Omental fat pad (tissue), 4 donors: Measurements from ENCODE around the gene TDRD9. TPM values are rescaled to one million over a fixed set of nuclear protein-coding genes. Genes with fewer than 3 reads are reported as not detected.

Experiments
- ATAC-seq: fragments of 150-250 bp; one replicate; pipeline ENCODE4 v1.9.1; 2016; ENCODE audit warnings: mild to moderate bottlenecking, moderate library complexity; ENCODE audit not compliant: low FRiP score
- DNase-seq: peaks from one replicate; pipeline ENCODE4 v3.0.0-alpha.2; 2019; ENCODE audit warnings: low spot score
- CTCF ChIP-seq, 3 donors: fragments of 450-650 bp; IDR thresholded peaks; one replicate each; pipeline ENCODE4 v1.5.1; 2016 to 2017; ENCODE audit warnings: antibody characterized with exemption in 3 of 3, mild to moderate bottlenecking in 3 of 3, moderate library complexity in 2 of 3
- total RNA-seq, 4 donors: library from RNA; depleted of rRNA; stranded (reverse); fragments of >200 nt; gene quantifications; one replicate each; pipeline ENCODE4 v1.1.0, GENCODE V29; 2016

TDRD9 gene
- total RNA-seq, 4 donors from 2014 or later: 0.28 to 8.0 (median 1.1) TPM

- ATAC-seq: no peak
- no peak for DNase-seq
- no peak for TF ChIP-seq CTCF (IDR thresholded peaks at IDR 0.05)
Measured at GRCh38 chr14:104001003-104001402, 72.7 kb downstream of the TDRD9 start.

- ATAC-seq (no peak), DNase-seq (no peak)
- TF ChIP-seq CTCF (IDR thresholded peaks at IDR 0.05): no peak
Measured at GRCh38 chr14:104003616-104004015, 75.4 kb downstream of the TDRD9 start.

GRCh38 chr14:104004849-104005248 lies 76.6 kb downstream of the TDRD9 start:
- DNase-seq (no peak), ATAC-seq (no peak)
- TF ChIP-seq CTCF (IDR thresholded peaks at IDR 0.05): no peak

- ATAC-seq (no peak), DNase-seq (no peak)
- no peak for TF ChIP-seq CTCF (IDR thresholded peaks at IDR 0.05)
Measured at GRCh38 chr14:104005489-104005888, 77.2 kb downstream of the TDRD9 start.

- ATAC-seq (no peak), DNase-seq (no peak)
- no peak for TF ChIP-seq CTCF (IDR thresholded peaks at IDR 0.05)
Measured at GRCh38 chr14:104007121-104007520, 78.9 kb downstream of the TDRD9 start.

GRCh38 chr14:104009297-104009696 lies 81.0 kb downstream of the TDRD9 start:
- DNase-seq (no peak), ATAC-seq (no peak)
- no peak for TF ChIP-seq CTCF (IDR thresholded peaks at IDR 0.05)

GRCh38 chr14:104011824-104012517 lies 83.7 kb downstream of the TDRD9 start:
- ATAC-seq (no peak), DNase-seq (no peak)
- TF ChIP-seq CTCF (IDR thresholded peaks at IDR 0.05): no peak
